GM18858 (cell line): ENCODE data around the gene AMDHD2.

Experiments used
- ATAC-seq: cut with Tn5 transposase; IDR thresholded peaks from one replicate; pipeline ENCODE4 v1.9.1; 2021; ENCODE audit not compliant: unreplicated experiment

Gene AMDHD2

DNA sequence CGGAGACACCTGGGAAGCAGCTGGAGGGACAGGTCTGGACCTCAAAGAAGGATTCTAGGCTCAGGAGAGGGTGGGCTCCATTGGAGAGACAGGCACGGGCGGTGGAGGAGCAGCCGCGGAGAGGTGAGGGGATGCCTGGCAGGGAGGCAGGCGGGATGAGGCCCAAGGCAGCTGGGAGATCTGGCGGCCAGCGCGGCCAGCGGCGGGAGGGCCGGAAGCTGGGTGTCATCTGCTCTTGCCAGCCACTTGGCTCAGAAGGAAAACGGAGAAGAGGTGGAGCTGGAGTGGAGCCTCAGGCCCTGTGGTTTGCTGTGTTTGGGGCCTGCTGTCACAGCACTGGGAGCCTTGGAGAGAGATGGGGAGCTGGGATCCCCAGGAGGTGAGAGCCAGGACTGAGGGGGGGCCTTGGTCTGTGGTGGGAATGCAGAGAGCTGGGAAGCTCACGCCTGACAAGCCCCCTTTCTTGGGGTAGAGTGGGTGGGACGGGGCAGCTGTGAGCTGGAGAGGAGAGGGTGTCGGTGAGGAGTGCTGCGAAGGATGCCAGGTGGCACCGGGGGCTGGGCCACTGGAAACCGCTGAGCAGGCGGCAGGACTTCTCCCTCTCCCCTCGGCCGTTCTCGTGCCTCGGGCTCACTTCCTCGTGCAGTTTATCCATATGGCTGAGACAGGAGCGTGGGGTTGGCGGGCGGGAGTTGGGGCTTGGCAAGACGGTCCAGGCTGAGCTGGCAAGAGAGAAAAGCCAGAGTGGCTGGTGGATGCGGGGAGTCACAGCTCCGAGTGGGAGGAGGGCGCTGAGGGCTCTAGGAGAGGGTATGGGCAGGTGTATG is 37.2 kb upstream of the AMDHD2 start:
- ATAC-seq = no peak

DNA sequence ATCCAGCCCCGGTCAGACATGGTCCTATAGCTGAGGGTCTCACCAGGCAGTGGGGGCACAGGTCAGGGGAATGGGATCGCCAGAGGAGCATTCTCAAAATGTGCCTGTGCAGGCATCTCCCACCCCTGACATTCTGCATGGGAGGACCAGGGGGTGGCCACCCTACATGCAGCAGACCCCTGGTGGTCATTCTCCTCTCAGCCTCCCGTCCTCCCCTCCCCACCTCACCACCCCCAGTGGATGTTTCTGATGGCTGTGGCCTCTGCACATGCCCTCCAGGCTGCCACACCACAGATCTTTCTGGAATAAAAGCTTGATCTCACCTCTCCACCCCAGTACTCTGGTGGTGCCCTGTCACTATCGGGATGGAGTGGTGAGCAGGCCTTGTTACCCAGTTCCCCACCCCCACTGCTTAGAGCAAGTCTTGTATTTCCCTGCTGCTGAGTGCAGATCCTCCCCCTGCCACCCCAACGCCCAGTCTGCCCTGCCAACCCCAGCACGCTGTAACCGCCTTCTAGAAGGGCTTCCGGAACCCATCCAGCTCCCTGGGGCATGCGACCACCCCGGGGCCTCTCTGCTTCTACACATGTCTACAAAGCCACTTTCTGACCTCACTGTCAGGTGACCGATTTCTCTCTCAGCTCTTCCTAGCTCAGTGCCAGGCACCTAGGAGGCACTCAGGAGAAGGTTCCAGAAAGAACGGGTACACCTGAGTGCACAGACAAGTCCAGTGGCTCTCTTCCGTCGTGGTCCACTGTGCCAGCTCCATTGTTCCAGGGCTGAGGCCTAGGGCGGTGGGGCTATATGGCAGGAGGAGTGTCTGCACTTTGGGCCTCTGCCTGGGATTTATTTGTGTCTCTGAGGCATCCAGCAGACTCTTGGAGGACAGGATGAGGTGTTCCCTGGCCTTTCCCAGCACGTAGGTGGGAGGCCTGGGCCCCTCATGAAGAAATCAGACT is 36.0 kb upstream of the AMDHD2 start:
- no peak for ATAC-seq

DNA sequence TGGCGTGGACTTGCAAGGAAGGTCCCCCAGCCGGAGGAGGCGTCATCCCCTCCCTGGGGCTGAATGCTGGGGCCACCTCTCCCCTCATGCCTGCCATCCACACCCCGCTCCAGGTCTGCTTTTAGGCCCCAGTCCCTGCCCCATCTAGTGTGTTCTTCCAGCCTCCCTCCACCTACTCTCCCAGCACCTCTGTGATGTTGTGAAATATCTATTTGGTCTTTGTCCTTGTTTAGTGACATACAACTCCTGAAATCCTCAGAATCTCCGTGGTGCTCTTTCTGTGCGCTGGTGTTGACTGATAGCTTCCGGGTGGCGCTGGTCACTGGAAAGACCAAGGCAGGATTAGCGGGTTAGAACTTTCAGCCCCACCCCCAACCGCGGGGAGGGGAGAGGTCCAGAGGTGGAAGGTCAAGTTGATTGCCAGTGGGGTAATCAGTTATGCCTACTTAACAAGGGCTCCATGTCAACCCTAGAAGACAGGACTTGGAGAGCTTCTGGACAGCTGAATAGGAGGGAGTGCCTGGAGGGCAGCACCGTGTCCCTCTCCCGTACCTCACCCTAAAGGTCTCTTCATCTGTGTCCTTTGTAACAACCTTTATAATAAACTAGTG is 35.2 kb upstream of the AMDHD2 start:
- no peak for ATAC-seq

DNA sequence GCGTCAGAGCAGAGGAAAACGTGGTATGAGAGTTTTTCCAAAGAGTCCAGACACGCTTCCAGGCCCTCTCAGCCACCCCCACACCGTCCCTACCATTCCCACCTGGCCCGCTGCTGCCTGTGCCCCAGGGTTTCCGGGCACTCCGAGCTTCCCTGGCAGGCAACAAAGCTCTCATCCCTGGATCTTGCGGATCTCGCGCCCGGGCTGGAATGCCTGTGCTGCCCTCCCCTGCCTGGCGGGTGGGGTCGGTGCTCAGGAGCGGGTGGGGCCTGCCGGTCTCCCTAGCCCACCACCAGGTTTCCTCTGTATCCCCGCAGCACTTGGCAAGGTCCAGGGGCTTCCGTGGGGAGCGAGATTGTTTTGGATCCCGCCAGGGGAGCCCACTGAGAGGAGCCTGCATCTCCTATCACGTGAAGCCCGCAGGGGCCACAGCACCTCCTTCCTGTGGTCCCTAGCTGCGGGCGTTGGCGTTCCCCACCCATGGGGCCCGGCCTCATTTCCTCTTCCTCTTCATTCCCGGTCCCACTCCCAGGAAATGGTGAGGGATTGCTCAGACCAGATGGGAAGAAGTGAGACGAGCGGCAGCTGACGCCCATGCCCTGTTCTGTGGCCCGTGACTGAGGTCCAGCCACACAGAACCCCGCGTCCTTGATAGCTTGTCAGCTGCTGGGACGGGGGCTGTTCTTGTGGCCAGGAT is 34.2 kb upstream of the AMDHD2 start:
- no peak for ATAC-seq

DNA sequence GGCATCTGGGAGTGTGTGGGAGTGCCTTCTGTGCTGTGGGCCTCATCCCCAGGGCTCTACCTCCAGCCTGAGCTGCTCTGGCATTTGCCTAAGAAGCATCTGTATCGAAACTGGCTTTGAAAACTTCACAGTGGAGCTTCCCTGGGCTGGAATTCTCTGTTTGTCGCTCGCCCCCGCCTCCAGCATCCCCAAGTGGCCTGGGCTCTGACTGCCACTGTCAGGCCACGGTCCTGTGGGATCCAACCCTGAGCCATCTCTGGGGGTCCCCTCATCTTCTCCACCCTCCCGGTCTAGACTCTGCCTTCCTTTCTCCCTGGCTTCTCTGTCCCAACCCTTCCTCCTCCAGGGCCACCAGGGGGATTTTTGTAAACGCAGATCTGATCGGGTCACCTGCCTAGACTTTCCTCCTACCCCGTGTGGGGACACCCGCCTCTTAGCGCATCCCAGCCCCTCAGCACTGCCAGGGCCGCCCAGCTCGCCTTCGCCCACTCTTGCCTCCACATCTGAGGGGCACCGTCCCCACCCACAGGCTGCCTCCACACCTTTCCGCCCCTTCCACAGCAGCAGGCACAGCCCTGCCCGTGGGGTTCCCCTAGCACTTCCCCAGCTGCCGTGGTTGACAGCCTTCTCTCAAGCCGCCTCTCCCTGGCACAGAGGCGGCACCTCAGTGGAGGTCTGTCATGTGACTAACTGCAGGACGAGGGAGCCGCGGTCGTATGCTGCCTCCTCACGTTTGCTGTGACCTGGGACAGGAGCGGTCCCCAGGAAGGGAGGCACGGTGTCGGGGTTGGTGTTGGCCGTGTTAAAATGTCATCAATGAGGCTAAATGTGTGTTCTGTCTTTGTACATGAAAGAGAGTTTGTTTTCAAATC is 33.3 kb upstream of the AMDHD2 start:
- peak; percentile 58 for ATAC-seq

DNA sequence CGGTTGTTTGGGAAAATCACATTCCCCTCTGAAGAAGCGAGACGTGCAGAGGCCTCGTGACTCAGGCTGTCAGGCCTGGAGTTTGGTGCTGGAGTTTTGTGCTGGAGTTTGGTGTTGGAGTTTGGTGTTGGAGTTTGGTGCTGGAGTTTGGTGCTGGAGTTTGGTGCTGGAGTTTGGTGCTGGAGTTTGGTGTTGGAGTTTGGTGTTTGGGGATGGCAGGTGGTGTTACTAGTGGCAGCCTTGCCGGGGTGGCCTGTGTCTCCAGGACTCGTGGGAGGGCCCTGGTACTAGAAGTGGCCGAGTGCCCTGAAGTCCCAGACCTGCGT is 32.7 kb upstream of the AMDHD2 start:
- no peak for ATAC-seq

DNA sequence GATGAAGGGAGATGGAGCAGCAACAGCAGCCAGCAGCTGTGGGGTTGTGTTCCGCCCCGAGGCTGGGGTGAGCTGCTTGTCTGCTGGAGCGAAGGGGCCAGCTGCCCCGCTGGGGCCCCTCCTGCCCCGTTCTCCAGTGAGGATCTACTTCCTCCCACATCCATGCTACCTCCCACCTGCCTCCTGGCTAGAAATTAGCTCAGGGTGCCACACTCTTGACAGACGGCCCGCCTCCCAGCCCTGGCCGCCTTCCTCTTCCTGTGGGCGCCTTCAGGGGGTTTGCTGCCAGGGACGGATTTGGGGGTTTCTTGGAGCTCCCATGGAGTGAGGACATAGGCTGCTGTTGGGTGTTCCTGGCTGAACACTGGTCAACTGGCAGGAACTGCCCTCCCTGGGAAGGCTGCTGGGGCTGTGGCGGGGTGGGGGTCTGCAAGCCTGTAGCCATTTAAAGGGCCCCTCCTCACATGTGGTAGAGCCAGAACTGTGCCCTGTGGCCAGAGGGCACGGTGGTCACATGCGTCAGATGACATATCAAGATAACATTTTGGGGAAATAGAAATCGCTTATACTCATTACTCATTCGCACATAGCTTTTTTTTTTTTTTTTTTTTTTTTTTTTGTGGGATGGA is 32.2 kb upstream of the AMDHD2 start:
- no peak for ATAC-seq

DNA sequence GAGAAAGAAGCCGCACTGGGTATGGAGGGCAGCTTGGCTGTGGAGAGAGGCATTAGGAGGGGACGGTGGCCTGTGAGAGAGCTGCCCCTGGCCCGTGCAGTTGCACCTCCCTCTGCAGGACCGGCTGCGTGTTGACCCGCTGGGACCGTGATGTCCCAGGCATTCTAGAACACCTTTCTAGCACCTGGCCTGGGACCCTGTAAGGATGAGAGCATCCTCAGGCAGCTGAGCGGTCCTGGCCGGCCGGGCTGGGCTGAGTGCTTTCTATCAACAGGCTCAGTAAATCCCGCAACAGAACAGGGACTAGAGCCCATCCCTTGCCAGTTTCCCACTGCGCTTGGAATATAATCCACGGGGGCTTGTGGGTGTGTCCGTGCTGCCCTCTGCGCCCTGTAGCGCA is 30.6 kb upstream of the AMDHD2 start:
- no peak for ATAC-seq

DNA sequence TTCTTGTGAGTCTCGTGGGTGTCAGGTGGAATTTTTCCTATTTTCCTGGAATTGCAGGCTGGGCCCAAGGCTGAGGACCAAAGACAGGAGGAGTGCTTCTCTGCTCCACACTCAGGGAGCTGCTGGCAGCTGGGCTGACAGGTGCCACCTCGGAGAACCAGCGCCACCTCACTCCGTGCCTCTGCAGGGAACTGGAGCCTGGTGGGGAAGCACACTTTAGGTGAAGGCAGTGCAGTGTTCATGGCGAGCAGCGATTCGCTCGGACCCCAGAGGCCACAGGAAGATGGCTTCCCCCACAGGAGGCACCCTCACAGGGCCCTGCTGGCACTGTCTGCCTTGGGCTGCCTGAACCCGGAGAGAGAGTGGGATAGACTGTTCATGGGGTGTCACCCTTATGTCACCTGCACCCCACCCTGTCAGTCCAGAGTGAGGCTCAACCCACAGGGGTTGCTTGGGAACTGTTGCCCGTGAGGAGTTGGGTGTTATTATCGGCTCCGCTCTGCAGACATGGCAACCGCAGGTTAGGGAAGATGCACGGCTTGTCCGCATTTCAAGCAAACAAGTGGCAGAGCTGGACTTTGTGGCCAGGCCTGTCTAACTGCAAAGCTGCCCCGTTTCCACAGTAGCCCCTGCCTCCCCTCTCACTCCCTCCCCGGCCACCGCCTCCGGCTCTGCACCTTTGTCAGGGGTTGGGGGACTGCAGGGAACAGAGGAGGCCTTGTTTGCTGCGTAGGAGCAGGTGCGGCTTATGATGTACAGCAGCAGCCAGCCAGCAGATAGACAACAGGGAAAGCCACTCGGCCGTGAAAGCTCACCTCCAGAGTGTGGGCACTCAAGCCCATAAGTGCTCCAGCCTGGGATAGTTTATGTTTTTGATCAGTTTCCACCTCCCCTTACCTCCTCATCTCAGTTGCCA is 29.7 kb upstream of the AMDHD2 start:
- ATAC-seq = no peak

DNA sequence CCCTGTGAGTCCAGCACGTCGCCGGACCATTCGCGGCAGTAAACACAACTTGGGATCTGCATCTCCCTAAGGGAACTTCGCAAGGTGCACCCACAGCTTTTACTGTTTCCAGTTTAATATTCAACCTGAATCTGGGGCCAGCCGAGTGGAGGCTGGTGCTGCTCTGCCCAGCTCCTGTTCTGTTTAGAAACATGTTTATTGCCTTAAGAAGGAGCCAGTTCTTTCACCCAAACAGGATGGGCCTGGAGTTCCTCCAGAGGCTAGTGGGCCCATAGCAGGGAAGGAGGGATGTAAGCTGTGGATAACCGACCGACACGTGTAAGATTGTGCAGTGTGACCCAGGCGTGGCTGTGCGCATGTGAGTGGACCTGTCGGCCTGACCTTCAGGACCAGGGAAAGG is 27.9 kb upstream of the AMDHD2 start:
- no peak for ATAC-seq

DNA sequence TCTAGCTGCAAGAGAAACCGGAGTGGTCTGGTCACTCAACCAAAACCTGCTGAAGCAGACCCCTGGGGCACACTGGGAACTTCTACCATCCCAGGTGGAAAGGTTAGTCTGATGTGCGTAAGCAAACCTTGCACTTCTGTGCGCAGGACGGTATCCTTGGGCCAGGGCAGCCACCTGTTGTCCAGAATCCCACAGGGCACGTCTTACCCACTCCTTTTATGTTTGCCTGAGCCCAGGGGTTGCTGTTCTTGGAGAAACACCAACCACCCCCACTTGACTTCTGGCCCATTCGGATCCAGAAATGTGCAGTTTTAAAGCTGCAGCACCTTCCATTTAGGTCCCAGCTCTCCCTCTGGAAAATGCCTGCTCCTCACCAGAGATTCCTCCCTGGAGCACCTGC is 26.6 kb upstream of the AMDHD2 start:
- ATAC-seq = no peak

DNA sequence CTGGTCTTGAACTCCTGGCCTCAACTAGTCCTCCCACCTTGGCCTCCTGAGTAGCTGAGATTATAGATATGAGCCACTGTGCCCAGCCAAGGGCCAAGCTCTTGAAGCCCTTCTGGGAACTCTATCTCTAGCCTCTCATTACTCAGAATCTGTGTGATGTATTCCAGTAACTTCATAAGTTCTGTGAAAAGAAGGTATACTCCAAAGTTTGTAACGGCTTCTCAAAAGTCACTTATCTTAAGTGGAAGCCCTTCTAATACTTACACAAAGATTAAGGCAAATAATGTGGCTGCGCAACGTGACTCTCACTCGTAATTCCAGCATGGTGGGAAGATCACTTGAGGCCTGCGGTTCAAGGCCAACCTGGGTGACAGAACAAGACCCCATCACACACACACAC is 25.6 kb upstream of the AMDHD2 start:
- no peak for ATAC-seq

DNA sequence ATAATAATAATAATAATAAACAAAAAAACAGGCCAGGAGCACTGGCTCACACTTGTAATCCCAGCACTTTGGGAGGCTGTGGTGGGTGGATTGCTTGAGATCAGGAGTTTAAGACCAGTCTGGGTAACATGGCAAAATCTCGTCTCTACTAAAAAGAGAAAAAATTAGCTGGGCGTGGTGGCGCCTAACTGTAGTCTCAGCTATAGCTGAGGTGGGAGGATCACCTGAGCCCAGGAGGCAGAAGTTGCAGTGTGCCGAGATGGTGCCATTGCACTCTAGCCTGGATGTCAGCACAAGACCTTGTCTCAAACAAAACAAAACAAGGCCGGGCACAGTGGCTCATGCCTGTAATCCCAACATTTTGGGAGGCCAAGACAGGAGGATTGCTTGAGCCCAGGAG is 25.1 kb upstream of the AMDHD2 start:
- ATAC-seq = no peak

DNA sequence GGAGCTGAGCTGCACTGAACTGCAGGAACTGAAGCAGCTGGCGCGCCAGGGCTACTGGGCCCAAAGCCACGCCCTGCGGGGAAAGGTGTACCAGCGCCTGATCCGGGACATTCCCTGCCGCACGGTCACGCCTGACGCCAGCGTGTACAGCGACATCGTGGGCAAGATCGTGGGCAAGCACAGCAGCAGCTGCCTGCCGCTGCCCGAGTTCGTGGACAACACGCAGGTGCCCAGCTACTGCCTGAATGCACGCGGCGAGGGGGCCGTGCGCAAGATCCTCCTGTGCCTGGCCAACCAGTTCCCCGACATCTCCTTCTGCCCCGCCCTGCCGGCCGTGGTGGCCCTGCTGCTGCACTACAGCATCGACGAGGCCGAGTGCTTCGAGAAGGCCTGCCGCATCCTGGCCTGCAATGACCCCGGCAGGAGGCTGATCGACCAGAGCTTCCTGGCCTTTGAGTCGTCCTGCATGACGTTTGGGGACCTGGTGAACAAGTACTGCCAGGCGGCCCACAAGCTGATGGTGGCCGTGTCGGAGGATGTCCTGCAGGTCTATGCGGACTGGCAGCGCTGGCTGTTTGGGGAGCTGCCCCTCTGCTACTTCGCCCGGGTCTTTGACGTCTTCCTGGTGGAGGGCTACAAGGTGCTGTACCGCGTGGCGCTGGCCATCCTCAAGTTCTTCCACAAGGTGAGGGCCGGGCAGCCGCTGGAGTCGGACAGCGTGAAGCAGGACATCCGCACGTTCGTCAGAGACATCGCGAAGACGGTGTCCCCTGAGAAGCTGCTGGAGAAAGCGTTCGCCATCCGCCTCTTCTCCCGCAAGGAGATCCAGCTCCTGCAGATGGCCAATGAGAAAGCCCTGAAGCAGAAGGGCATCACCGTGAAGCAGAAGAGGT is 23.7 kb upstream of the AMDHD2 start:
- no peak for ATAC-seq

DNA sequence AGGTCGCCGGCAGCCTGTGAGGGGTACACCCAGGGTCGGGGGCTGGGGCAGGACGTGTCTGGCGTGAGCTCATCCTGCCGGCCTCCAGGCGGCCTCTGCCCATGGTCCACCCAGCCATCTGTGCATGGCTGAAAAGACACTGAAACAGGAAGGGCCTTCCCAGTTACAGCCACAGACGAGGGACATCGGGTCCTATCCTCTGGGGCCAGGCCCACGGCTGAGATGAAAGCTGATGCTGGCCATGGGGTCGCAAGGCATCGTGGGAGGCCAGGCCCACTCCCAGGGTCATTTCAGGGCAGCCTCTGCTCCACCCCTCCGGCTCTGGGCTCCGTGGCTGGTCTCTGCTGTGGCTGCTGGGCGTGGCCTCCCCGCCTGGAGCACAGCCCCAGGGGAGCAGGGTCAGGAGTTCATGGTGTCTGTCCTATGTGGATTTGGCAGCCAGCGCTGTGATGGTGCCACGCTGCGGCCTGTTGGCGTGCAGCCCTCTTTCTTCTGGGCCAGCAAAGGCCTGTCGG is 23.0 kb upstream of the AMDHD2 start:
- no peak for ATAC-seq

DNA sequence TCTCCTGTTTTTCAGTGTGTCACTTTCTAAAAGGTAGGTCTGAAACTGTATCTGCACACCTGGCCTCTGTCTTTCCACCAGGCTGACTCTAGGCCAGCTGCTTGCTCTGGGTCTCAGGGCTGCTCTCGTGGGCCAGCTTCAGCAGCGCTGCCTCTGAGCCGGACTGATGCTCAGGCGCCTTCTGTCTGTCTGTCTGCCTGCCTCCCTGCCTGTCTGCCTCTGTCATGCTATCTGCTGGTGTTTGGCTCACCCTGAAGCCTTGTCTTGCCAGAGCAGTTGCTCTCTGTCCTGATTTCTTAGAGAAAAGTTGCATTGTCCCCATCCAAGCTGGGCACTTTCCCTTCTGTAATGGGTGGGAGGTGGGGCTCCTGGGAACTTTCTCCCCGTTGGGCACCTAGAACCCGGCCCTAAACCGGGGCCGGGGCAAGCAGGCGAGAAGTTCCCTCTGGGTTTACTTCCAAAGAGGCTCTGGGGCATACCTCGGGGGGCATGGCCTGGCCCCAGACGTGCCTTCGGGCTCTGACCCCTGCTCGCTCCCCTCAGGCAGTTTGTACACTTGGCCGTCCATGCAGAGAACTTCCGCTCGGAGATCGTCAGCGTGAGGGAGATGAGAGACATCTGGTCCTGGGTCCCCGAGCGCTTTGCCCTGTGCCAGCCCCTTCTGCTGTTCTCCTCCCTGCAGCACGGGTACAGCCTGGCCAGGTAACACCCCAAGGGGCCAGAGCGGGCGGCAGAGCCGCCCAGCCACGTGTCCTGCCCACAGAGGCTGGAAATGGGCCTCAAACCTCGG is 22.3 kb upstream of the AMDHD2 start:
- ATAC-seq = no peak
